Measurements from ENCODE around the gene FILIP1.
A peak's percentile ranks its signal among the peaks of the same experiment; 100 is the strongest.

FILIP1 gene

DNA sequence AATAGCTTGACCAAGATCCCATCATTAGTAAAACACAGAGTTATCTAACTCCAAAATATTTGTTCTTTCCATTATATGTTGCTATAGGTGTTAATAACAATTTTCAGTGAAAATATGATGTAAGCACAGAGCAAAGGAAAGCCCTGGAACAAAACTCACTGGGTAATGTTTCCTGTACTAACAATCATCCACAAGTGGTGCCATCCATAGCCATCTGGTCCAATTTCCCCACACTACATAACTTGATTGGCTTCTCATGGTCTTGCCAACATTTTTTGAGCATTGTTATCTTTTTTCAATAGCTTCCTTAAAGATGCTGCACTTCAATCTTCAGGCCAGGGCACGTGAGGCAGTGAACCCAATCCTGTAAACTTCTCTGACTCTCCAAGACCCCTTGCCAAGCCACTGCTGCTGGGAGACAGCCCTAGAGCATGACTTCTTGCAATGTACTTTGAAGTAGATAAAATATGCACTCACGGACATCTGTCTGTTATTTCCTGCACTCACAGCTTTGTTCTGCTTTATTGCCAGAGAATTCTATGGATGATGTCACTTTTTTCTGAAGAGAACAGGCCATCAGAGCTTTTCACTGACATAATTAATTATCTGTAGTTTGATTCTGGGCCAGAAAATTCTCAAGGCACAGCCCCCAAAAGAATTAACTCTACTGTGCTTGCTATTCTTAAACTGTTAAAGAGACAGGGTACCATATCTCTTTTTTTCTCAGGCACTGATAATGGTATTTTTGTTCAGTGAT is 111.5 kb downstream of the FILIP1 start:
- no peak for DNase-seq (ENCODE audit: low read depth, low spot score)
- no peak for TF ChIP-seq ZNF274 (IDR thresholded peaks at IDR 0.05; ENCODE audit: low read depth, low read length)
- TF ChIP-seq SUZ12 (IDR thresholded peaks at IDR 0.05; ENCODE audit: extremely low read depth, insufficient read depth, insufficient read length), result no peak
- TF ChIP-seq YY1 (IDR thresholded peaks at IDR 0.05; ENCODE audit: insufficient read depth, insufficient read length), result no peak
- Histone ChIP-seq H3K4me3 (ENCODE audit: insufficient read length, low read depth) (no peak overlapping the region), H3K9me3 (ENCODE audit: insufficient read depth, low read length) (no peaks in the 10 kb centered on the region), H3K27me3 (ENCODE audit: insufficient read depth, insufficient read length) (no peaks in the 10 kb centered on the region), H3K36me3 (ENCODE audit: insufficient read depth, insufficient read length, low read length) (no peaks in the 10 kb centered on the region), H3K9ac (ENCODE audit: insufficient read length, low read depth) (no peak overlapping the region), H3K4me1 (ENCODE audit: insufficient read depth, insufficient read length) (no peaks in the 10 kb centered on the region)

DNA sequence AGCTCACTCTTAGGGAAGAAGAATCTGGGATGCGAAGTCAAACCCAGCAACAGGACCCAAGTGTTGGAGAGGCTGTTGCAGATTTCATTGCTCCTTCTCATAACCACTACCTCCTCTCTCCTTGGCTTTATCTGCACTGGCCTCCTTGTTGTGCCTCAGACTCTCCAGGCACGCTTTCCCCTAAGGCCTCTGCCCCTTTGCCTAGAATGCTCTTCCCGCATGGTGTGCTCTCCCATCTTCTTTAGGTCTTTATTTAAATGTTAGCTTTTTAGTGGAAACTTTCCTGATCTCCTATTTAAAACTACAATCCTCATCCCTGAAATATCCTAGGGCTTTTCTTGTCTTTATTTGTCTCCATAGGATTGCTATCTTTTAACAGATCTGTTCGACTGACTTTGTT is 114.1 kb downstream of the FILIP1 start:
- no peaks in the 10 kb centered on the region for H3K27me3 ChIP-seq (ENCODE audit: insufficient read depth, insufficient read length)
- H3K36me3 ChIP-seq (ENCODE audit: insufficient read depth, insufficient read length, low read length), result no peaks in the 10 kb centered on the region
- H3K9me3 ChIP-seq (ENCODE audit: insufficient read depth, low read length), result no peaks in the 10 kb centered on the region
- TF ChIP-seq ZNF274 (IDR thresholded peaks at IDR 0.05; ENCODE audit: low read depth, low read length) (no peak), YY1 (IDR thresholded peaks at IDR 0.05; ENCODE audit: insufficient read depth, insufficient read length) (no peak), SUZ12 (IDR thresholded peaks at IDR 0.05; ENCODE audit: extremely low read depth, insufficient read depth, insufficient read length) (no peak)
- no peak overlapping the region for H3K9ac ChIP-seq (ENCODE audit: insufficient read length, low read depth)
- no peak for DNase-seq (ENCODE audit: low read depth, low spot score)
- no peaks in the 10 kb centered on the region for H3K4me1 ChIP-seq (ENCODE audit: insufficient read depth, insufficient read length)
- H3K4me3 ChIP-seq (ENCODE audit: insufficient read length, low read depth), result no peak overlapping the region

DNA sequence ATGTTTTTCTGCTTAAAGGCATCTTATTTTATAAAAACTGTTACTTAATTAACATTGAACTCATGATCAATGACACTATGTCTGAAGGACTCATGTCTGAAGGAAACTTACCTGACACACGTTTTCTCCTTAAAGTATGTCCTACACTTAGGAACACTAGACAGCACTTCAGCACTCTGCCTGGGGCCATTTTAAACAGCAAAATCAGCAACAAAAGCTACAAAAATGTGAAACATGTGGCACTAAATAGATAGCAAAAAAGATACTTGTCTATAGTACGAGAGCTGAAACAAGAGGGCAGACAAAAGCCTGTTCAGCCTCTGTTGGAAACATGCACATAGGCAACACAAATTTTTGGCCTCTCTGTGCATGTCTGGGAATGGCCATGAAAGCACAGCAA is 115.5 kb downstream of the FILIP1 start:
- no peaks in the 10 kb centered on the region for H3K4me1 ChIP-seq (ENCODE audit: insufficient read depth, insufficient read length)
- no peaks in the 10 kb centered on the region for H3K27me3 ChIP-seq (ENCODE audit: insufficient read depth, insufficient read length)
- H3K4me3 ChIP-seq (ENCODE audit: insufficient read length, low read depth), result no peak overlapping the region
- no peak for DNase-seq (ENCODE audit: low read depth, low spot score)
- no peak overlapping the region for H3K9ac ChIP-seq (ENCODE audit: insufficient read length, low read depth)
- TF ChIP-seq ZNF274 (IDR thresholded peaks at IDR 0.05; ENCODE audit: low read depth, low read length) (no peak), SUZ12 (IDR thresholded peaks at IDR 0.05; ENCODE audit: extremely low read depth, insufficient read depth, insufficient read length) (no peak), YY1 (IDR thresholded peaks at IDR 0.05; ENCODE audit: insufficient read depth, insufficient read length) (no peak)
- H3K9me3 ChIP-seq (ENCODE audit: insufficient read depth, low read length), result no peaks in the 10 kb centered on the region
- H3K36me3 ChIP-seq (ENCODE audit: insufficient read depth, insufficient read length, low read length), result no peaks in the 10 kb centered on the region

DNA sequence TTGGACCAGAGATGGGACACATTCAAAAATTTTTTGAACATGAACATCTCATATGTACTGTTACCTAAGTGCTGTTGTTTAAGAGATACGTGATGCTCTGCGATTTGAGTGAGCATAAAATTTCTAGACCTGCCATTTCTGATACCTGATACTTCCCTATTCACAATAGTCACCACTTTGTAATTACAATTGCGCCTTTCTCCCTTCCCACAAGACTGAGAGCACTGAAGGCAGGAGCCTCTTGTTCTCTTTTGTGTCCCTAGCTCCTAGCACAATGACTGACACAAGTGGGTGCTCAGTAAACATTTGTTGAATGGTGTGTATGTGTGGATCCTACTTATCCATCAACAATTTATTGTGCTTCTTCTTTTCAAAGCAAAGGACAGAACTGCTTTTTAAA is 116.2 kb downstream of the FILIP1 start:
- H3K36me3 ChIP-seq (ENCODE audit: insufficient read depth, insufficient read length, low read length), result no peaks in the 10 kb centered on the region
- no peaks in the 10 kb centered on the region for H3K9me3 ChIP-seq (ENCODE audit: insufficient read depth, low read length)
- H3K27me3 ChIP-seq (ENCODE audit: insufficient read depth, insufficient read length), result no peaks in the 10 kb centered on the region
- no peak for DNase-seq (ENCODE audit: low read depth, low spot score)
- no peak overlapping the region for H3K9ac ChIP-seq (ENCODE audit: insufficient read length, low read depth)
- H3K4me1 ChIP-seq (ENCODE audit: insufficient read depth, insufficient read length), result no peaks in the 10 kb centered on the region
- TF ChIP-seq YY1 (IDR thresholded peaks at IDR 0.05; ENCODE audit: insufficient read depth, insufficient read length) (no peak), ZNF274 (IDR thresholded peaks at IDR 0.05; ENCODE audit: low read depth, low read length) (no peak)
- H3K4me3 ChIP-seq (ENCODE audit: insufficient read length, low read depth), result no peak overlapping the region

DNA sequence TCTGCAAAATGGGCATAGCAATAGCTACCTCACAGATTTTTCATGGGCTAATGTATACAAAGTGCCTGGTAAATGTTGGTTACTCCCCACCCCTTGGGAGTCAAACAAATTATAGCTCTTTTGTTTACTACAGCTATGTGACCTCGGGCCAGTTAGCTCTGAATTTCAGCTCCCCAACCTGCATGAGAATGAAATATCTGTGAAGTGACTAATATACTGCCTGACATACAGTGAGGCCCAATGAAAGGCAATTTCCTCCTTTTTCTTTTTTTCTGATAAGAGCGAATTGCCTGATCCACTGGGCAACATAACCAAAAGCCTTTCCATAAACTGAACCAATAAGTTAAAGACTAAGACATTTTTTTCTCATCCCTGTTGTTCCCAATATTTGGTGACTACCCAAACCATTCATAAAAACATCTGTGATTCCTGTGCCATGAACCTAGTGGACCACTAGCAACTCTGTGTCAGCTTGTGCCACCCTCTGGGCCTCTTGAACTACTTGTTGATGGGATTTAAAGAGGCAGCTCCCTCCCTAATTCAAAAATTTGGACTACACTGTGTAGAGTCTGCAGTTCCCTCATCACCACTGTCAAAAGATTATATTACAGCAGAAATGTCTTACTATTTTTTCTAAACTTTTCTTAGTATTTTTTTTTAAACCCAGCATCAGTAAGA is 117.1 kb downstream of the FILIP1 start:
- Histone ChIP-seq H3K4me3 (ENCODE audit: insufficient read length, low read depth) (no peak overlapping the region), H3K9ac (ENCODE audit: insufficient read length, low read depth) (no peak overlapping the region), H3K27me3 (ENCODE audit: insufficient read depth, insufficient read length) (no peaks in the 10 kb centered on the region), H3K4me1 (ENCODE audit: insufficient read depth, insufficient read length) (no peaks in the 10 kb centered on the region), H3K9me3 (ENCODE audit: insufficient read depth, low read length) (no peaks in the 10 kb centered on the region), H3K36me3 (ENCODE audit: insufficient read depth, insufficient read length, low read length) (no peaks in the 10 kb centered on the region)
- TF ChIP-seq SUZ12 (IDR thresholded peaks at IDR 0.05; ENCODE audit: extremely low read depth, insufficient read depth, insufficient read length), result no peak
- TF ChIP-seq YY1 (IDR thresholded peaks at IDR 0.05; ENCODE audit: insufficient read depth, insufficient read length), result no peak
- no peak for TF ChIP-seq ZNF274 (IDR thresholded peaks at IDR 0.05; ENCODE audit: low read depth, low read length)
- DNase-seq (ENCODE audit: low read depth, low spot score), result no peak

DNA sequence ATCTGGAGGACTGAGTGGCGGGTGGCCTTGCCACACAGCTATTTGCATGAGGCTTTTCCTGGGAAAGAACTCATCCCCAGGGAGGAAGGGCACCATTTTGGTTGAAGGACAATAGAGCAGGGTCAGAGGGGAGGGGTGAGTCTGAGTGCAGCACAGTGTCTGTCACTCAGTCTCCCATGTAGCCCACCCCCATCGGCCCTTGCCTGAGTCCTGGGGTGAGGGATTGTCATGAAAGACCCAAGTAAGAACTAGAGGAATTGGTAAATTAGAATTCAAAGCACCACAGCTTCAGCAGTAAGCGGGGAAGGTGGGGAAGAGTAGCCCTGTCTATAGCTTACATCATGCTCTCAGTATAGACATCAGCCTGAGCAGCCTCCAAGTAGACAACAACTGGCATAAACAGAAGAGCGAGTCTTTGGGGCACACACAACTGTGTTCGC is 118.6 kb downstream of the FILIP1 start:
- Histone ChIP-seq H3K9me3 (ENCODE audit: insufficient read depth, low read length) (no peaks in the 10 kb centered on the region), H3K36me3 (ENCODE audit: insufficient read depth, insufficient read length, low read length) (no peaks in the 10 kb centered on the region), H3K9ac (ENCODE audit: insufficient read length, low read depth) (no peak overlapping the region)

DNA sequence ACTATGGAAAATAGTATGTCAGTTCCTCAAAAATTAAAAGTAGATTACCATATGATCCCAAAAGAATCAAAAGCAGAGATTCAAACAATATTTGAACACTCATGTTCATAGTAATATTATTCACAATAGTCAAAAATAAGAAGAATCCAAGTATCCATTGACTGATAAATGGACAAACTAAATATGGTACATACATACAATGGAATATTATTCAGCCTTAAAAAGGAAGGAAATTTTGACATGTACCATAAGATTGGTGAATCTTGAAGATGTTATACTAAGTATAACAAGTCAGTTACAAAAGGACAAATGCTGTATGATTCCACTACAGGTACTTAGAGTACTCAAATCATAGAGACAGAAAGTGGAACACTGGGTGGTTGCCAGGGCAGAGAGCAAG is 120.7 kb downstream of the FILIP1 start:
- Histone ChIP-seq H3K9ac (ENCODE audit: insufficient read length, low read depth) (no peak overlapping the region), H3K9me3 (ENCODE audit: insufficient read depth, low read length) (no peaks in the 10 kb centered on the region), H3K4me1 (ENCODE audit: insufficient read depth, insufficient read length) (no peaks in the 10 kb centered on the region), H3K36me3 (ENCODE audit: insufficient read depth, insufficient read length, low read length) (no peaks in the 10 kb centered on the region), H3K4me3 (ENCODE audit: insufficient read length, low read depth) (no peak overlapping the region), H3K27me3 (ENCODE audit: insufficient read depth, insufficient read length) (no peaks in the 10 kb centered on the region)
- TF ChIP-seq ZNF274 (IDR thresholded peaks at IDR 0.05; ENCODE audit: low read depth, low read length) (no peak), YY1 (IDR thresholded peaks at IDR 0.05; ENCODE audit: insufficient read depth, insufficient read length) (no peak), SUZ12 (IDR thresholded peaks at IDR 0.05; ENCODE audit: extremely low read depth, insufficient read depth, insufficient read length) (no peak)
- no peak for DNase-seq (ENCODE audit: low read depth, low spot score)

More for the DNA sequence above, 118.6 kb downstream of the FILIP1 start:
- peak; percentile 74 for DNase-seq (ENCODE audit: low read depth, low spot score)
- H3K4me3 ChIP-seq (ENCODE audit: insufficient read length, low read depth), result no peak overlapping the region
- no peaks in the 10 kb centered on the region for H3K4me1 ChIP-seq (ENCODE audit: insufficient read depth, insufficient read length)
- no peaks in the 10 kb centered on the region for H3K27me3 ChIP-seq (ENCODE audit: insufficient read depth, insufficient read length)
- TF ChIP-seq YY1 (IDR thresholded peaks at IDR 0.05; ENCODE audit: insufficient read depth, insufficient read length) (no peak), SUZ12 (IDR thresholded peaks at IDR 0.05; ENCODE audit: extremely low read depth, insufficient read depth, insufficient read length) (no peak), ZNF274 (IDR thresholded peaks at IDR 0.05; ENCODE audit: low read depth, low read length) (no peak)
